ENCODE measurements around the gene DPPA3.
A peak's percentile ranks its signal among the peaks of the same experiment; 100 is the strongest.
"Not testable (repeated sequence)": the region's sequence is repeated elsewhere in the genome, so short reads cannot be mapped to it uniquely, and the experiment has no call there.

The DPPA3 gene

DNA sequence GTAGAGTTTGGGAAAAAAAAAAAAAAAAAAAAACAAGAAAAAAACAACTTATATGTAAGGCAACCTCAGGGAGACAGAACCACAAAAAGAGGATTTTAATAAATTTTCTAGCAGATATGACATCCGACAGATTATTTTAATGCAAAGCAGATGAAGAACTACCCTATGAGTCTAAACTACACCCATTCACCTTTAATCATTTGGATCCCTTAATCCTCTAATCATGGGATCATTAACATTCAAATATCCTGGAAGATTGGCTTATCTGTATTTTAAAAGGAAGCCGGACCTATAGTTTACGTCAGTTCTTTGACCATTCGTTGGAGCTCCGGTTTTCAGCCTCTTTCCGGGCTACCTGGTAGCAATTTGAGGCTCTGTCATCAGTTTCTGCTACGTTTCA is at the start of gene DPPA3:
TSS of gene DPPA3 (plus strand) at position 301 of the 400 bp plus-strand sequence. CDS start 138 bp downstream, outside the sequence.
- no peak for DNase-seq (ENCODE audit: low read depth)

DNA sequence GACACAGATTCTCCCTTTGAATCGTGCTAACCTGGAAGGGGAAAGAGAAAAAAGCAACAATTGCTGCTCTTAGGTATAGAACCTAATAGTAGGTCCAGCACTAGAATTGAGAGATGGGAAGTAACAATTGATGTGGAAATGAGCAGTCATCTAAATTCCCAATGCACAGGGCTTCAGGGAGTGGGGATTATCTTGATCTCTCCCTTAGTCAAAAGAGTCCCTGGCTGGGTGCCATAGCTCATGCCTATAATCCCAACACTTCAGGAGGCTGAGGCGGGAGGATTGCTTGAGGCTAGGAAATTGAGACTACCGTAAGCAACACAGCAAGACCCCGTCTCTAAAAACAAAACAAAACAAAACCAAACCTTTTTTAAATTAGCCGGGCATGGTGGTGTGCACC is 49.5 kb upstream of the DPPA3 start:
- DNase-seq (ENCODE audit: low read depth), result no peak

DNA sequence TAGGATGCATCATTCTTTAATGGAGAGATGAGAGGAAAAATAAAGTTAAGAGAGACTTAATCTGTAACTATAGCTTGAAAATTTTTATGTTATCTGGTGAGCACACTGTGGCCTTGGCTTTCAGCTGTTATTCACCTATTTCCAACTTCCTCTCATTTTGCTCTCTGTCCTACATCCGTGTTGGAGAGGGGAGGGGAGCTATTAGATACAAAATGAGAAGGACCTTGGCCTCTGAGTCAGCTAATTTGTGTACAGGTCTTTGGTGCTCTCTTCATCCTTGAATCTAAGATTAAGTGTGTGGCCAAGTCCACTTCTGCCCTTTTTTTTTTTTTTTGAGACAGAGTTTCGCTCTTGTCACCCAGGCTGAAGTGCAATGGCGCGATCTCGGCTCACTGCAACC is 44.6 kb upstream of the DPPA3 start:
- DNase-seq (ENCODE audit: low read depth), result no peak

DNA sequence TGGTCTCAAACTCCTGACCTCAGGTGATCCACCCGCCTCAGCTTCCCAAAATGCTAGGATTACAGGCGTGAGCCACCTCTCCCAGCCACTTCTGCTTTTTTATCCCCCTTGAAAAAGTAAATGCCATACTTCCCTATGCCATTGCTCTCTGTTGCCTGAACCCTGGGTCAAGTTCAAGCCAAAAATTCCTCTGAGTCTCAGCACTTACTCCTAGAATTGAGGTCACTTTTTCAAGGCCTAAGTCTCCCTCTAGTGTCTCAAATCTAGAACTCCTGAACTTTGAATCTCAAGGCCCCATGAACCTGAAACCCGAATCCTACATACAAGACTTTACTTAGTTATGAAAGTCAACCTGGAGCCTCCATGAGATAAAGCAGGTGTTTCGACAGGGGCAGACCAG is 44.1 kb upstream of the DPPA3 start:
- no peak for DNase-seq (ENCODE audit: low read depth)

DNA sequence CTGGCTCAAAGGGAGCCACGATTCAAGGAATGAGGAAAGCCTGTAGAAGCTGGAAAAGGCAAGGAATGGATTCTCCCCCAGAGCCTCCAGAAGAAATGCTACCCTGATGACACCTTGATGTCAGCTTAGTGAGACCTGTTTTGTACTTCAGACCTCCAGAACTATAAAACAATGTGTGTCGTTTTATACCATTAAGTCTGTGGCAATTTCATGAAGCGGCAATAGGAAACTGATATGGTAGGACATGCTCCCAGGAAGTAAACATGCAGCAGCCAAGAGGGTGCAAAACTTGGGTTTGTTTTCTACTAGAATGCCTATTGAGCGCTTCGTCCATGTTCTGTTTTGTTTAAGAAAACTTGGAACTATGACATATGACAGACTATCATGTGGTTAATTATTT is 43.1 kb upstream of the DPPA3 start:
- no peak for DNase-seq (ENCODE audit: low read depth)

DNA sequence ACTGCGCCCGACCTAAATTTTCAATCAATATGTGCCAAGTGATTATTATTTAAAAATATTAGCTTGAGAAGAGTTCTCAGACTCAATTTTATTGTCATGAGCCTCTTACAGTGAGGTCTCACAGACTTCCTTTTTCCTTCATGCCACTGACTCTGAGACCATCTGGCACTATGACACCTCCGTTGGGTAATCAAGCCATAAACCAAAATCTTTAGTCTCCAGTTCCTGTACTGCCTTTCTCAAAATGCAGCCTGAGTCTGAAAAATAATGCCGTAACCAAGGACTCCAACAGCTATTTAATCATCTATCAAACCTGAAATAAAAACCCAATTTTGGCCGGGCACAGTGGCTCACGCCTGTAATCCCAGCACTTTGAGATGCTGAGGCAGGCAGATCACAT is 35.8 kb upstream of the DPPA3 start:
- not testable (repeated sequence) for DNase-seq (ENCODE audit: low read depth)

DNA sequence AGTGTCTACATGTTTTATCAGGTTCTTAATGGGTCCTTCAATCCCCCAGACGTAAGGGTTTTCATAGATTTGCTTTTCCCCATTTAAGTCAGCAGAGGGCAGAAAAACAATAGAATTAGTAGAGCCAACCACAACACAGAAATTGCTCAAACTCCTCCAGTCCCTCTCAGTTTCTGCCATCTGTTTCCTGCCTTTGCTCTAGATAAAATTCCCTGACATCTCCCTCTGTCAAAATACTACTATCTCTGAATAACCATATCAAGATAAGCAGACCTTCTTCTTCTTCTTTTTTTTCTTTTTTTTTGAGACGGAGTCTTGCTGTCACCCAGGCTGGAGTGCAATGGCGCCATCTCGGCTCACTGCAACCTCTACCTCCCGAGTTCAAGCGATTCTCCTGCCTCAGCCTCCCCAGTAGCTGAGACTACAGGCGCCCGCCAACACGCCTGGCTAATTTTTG is 33.8 kb upstream of the DPPA3 start:
- DNase-seq (ENCODE audit: low read depth), result peak; percentile 4

DNA sequence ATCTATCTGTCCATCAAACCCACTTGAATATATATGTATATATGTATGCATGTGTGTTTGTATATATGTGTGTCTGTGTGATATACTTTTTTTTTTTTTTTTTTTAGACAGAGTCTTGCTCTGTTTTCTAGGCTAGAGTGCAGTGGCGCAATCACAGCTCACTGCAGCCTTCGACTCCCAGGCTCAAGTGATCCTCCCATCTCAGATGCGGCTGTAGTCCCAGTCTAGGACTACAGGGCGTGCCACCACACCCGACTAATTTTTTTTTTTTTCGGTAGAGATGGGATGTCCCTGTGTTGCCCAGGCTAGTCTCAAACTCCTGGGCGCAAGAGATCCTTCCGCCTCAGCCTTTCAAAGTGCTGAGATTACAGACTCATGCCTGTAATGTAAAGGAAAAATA is 32.5 kb upstream of the DPPA3 start:
- no peak for DNase-seq (ENCODE audit: low read depth)

DNA sequence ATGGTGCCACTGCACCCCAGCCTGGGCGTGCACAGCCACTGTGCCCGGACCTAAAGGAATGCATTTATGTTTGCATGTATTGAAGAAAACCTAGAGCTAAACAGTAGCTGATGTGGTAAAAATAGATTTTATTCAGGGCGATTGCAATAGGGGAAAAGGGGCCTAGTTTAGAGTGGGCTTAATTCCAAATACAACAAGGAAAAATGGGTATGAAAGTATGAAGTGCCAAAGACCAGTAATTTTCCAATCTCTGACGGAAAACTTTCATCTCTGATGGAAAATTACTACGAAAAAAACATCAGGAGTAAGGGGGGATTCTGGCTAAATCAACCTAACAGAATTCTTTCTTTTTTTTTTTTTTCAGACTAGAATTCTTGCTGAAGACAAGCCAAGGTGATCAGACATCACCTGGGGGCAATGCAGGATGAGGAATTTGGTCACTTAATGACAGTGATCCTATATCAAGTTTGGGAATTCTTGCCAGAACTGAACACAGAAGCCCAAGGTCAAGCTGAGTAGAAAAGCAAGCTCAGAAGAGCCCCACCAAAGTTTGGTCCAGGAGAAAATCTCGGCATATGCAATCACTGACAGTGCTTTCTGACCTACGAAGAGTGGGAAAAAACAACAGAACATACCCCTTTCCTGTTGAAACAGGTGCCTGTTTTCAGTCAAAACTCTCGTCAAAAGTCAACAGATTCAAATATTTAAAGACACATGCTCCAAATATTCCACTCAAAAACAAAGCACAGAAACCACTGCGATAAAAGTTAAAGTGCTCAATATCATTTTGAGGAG is 31.8 kb upstream of the DPPA3 start:
- no peak for DNase-seq (ENCODE audit: low read depth)

DNA sequence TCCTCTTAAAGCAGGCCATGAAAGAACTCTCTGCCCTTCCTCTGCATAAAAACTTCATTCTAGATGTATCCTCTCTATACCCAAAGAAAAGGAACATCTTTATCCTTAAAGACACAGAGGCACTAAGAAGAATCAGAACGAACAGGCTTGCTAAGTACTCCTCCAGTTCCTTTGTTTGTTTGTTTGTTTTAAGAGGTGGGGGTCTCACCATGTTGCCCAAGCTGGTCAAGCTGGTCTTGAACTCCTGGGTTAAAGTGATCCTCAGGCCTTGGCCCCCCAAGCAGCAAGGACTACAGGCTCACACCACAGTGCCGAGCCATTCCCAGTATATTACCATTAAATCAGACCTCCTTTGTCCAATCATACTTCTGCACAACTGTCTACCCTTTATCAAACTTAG is 29.7 kb upstream of the DPPA3 start:
- no peak for DNase-seq (ENCODE audit: low read depth)

DNA sequence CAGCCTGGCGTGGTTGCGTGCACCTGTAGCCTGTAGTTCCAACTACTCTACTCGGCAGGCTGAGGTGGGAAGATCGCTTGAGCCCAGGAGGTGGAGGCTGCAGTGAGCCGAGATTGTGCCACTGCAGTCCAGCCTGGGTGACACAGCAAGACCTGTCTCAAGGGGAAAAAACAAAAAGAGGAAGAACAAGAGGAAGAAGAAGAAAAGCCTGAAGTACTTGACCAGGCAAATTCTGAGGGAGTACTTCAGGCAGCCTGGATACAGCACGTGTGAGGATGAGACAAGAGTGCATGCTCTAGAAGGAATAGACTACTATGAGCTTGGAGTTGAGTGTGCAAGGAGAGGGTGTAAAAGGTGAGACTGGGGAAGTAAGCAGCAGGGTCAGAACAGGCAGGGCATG is 17.4 kb upstream of the DPPA3 start:
- no peak for DNase-seq (ENCODE audit: low read depth)

DNA sequence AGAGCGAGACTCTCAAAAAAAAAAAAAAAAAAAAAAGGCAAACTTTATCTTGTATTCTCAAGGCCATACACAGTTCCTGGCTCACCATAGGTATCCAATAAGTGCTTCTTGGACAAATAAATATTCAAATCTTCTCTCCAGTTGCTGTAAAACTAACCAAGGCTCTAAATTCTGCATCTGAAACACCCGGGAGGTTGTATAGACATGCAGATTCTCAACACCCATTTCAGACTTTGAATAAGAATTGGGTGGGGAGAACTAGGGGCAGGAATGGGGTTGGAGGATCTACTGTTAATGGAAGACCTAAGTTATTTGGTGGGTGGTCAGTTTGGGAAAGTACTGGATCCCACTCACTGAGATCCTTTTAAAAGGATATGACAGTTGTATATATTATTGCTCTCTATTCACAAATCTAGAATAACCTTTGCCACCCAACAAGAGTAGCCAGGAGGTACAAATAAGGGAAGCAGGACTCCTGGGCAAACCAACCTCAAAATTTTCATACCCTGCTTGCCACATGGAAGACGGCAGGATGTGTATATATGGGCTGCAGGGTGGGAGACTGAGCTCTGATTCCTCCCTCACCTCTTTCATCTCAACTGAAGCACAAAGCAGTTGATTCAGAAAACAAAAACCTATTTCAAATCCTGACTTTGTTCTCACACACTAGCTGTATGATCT is 16.5 kb upstream of the DPPA3 start:
- no peak for DNase-seq (ENCODE audit: low read depth)

DNA sequence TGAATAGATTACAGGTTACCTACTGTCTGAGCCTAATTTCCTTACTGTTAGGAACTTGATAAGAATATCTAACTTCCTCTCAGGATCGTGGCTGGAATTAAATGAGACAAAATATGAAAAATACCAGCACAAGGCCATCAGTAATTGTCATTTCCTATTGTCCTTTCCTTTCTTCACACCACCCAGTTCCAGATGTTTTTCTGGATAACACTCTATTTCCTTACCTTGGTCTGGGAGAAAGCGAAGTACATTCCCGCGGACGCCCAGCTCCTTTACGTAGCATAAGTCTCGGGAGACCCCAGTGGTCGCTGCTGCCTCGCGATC is 16.0 kb upstream of the DPPA3 start:
- DNase-seq (ENCODE audit: low read depth), result no peak

DNA sequence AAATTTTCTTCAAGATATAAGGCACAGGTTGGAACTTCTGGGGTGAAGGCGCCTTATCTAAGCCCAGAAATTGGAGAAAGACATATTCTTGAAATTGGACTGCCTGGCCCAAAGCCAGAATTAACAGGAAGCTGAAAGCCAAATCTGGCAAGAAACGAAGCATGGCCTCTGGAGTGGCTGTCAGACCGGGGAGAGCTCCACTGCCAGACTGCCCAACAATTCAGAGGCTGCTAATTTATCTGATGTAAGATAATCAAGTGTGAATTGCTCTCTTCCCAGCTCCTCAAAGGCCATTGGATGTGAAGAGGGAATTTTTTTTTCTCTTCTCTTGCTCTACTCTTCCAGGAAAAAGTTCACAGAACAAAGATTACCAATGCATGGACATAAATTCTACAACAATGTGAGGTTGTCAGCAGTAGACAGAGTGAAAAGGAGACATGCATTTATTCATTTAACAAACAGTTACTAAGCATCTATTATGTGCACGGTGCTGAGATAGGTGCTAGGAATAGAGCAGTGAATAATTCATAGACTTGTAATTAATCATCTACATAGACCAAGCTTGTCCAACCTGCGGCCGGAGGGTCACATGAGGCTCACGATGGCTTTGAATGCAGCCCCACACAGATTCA is 15.6 kb upstream of the DPPA3 start, which contains the start of gene GDF3:
TSS of gene GDF3 (minus strand) at position 210 of the 632 bp plus-strand sequence. CDS start at position 163, 47 bp downstream.
- no peak for DNase-seq (ENCODE audit: low read depth)

DNA sequence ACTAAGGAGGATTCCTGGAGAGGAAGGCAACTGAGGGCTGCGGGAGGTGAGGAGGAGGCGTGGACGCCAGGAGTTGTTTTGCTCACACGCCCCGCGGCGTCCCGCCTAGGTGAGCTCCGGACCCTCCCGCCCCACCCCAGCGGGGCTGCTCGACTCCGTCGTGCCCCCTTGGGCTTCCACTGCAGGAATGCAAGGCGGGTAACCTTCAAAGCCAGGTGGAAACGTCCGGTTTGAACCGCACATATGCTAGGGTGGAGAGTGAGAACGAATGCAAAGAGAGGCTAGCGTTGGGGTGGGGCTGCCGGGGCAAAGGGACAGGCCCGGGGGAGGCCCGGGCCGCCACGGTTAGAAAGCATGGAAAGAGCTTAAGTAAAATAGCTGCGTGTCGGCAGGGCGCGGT is 5.4 kb upstream of the DPPA3 start:
- no peak for DNase-seq (ENCODE audit: low read depth)

DNA sequence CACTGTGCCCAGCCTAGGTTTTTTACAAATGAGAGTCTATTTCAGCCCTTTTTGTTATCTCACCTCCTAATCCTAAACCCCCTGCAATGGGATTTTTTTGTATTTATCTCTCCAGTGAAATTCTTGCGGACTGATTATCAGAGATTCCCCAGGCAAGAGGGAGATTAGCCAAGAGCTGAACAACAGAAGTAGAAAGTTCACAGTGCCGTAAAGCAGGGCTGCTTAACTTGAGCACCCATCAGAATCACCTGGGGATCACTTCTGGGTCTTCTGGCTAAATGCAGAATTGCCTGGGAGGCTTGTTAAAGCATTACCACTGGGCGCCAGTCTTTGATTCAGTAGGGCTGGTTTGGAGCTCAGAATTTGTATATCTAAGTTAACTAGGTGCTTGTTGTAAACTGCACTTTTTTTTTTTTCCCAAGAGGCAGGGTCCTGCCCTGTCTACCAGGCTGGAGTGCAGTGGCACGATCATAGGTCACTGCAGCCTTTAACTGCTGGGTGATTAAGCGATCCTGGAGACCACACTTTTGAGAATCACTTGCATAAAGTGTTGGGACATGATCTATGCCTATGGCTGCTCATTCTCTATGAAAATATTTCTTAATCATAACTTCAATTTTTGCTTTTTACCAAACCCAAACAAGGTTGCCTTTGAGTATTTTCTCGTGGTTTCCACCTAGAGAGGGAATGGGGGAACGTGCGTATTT is 1.1 kb upstream of the DPPA3 start:
- no peak for DNase-seq (ENCODE audit: low read depth)

DNA sequence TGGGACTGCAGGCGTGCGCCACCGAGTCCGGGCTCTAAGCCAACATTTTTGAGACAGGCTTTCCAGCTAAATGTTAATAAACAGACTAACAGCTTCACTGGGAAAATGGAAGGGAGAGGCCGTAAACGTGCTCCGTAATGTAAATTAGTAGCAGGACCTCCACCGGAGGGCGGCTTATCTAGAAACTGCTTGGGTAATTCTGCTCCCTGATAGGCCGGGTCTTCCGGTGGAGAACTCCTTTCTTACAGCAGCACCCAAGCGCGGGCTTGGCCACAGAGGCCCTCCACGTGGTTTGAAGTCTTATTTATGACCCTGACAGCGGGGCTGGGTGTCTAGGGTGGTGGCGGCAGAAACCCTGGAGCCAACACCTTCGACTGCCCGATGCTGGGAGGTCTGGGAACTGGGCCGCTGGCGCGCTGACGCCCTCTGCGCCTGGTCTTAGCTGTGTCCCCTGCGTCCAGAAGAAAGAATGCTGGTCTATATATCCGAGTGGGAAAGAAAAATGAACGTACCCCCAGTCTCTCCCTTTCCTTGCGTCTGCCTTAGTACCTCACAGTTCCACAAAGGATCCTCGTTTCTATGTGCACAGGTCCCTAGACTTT is 1.7 kb downstream of the DPPA3 start:
- DNase-seq (ENCODE audit: low read depth), result no peak

DNA sequence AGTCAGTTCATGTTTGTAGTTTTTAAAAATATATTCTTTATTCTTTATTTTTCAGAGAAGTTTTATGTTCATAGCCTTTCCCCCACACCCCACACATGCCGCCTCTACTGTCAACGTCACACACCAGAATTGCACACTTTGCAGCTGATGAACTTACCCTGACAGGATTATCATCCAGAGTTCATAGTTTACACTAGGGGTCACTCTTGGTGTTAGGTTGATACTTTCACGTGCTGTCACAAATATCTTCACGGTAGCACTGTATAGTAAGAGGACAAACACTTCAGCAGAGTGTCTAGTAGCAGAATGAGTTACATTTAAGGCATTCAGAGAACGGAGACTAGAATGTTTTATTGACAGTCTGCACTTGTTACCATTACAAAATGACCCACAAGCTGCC is 5.1 kb downstream of the DPPA3 start:
- DNase-seq (ENCODE audit: low read depth), result no peak

DNA sequence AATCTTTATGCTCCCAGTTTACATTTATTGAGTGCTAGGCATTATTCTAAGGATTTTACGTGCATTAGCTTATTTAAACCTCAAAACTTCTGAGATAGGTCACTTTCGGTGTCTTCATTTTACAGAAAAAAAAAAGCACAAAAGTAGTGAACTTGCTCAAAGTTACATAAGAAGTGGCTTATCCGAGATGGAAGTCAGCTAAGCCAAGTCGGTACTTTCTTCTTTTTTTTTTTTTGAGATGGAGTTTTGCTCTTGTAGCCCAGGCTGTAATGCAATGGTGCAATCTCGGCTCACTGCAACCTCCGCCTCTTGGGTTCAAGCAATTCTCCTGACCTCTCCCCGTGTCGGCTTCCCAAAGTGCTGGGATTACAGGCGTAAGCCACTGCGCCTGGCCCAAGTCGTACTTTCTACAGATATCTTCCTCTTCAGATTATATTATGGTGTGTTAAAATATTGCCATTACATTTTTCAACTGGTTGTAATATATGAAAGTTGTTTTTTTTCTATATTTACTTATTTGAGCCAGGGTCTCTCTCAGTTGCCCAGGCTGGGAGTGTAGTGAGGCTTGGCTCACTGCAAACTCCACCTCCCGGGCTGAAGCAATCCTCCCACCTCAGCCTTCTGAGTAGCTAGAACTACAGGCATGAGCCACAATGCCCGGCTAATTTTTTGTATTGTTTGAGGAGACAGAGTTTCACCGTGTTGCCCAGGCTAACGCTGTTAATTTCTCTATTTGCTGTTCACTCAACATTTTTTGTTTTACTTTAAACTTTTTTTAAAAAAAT is 8.9 kb downstream of the DPPA3 start:
- DNase-seq (ENCODE audit: low read depth), result no peak

DNA sequence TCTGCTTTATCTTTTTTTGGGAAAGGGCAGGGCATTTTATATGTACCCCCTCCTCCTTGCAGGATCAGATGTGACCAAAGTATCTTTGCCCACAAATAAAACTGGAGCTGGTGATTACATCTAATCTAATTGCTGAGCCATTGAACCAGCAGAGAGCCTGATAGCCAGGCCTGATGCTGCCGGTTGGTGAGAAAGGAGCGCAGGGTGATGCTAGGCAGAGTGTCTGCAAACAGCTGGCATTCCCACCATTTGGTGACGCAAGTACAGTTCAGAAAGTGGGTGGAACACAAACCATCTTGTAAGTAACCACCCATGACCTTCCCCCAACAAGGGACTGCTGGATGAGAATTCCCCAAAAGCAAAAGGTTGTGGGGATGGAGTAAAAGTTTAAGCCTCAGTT is 12.7 kb downstream of the DPPA3 start:
- DNase-seq (ENCODE audit: low read depth), result no peak

DNA sequence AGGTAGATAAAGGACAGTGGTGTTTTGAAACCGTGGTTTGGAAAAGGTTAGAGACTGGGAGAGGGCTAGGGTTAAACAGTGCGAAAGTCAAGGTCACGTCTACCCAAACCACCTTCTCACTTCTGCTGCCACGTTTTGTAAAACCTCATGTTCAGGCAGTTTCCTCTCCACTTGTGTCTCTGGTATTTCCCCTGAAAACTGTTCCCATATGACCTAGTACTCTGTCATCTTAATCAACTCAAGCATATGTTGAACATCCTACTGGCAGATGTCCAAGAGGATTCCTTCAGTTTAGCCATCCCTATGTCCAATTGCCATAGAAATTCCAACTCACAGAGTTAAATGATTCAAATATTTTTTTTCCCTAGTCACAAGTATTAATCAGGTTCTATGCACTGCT is 18.5 kb downstream of the DPPA3 start:
- DNase-seq (ENCODE audit: low read depth), result no peak

Measured in non-pigmented ciliary epithelial cell (primary cell).